ENCODE data around the gene SS18L1.

SS18L1 gene

GRCh38 chr20:62212299-62212698 lies 68.7 kb downstream of the SS18L1 start:
- no peak for DNase-seq (ENCODE audit: low read depth)

DNA sequence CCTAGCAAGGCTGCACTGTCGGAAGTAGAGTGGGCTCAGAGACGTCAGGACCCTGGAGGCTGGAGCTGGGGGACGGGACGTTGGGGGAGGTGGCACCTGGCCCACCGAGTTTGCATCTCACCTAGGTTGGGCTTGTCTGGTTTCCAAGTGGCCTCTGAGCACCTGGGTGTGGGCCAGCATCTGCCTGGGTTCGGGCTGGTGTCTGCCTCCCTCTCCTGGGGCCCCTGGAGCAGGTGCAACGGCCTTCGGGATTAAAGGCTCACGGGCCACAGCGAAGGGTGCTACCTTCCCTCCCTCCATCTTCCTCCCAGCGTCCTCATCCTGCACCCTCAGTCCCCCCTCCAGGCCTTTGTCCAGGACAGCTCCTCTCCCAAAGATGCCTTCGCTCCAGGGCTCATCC lies 70.5 kb downstream of the SS18L1 start:
- DNase-seq (ENCODE audit: low read depth), result no peak

- DNase-seq (ENCODE audit: low read depth), result no peak
Measured at GRCh38 chr20:62215020-62215990, 71.7 kb downstream of the SS18L1 start.

DNA sequence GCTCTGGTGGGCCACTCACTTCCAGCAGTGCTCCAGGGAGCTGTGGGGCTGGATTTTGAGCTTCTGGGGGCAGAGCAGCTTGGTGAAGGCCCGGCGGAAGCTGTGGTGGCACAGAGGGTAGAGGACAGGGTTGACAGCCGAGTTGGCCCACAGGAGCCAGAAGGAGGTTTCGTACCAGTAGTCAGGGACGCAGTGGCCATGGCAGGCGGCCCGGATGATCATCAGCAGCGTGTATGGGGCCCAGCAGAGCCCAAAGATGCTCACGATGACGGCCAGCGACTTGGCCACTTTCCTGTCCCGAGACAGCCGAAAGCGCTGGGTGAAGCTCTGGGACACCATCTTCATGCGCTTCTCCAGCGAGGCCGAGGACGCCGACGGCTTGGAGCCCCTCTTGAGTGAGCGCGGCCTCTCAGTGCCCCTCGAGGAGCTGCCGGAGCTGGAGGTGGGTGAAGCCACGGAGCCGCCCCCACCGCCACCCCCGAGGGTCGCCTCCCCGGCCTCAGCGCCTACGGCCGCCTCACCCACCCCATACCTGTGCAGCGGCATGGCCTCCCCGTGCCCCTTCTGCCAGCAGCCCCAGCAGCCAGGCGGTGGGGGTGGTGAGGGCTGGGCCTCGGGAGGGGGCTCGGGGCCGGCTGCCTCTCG lies 72.5 kb downstream of the SS18L1 start:
- DNase-seq (ENCODE audit: low read depth), result no peak

DNA sequence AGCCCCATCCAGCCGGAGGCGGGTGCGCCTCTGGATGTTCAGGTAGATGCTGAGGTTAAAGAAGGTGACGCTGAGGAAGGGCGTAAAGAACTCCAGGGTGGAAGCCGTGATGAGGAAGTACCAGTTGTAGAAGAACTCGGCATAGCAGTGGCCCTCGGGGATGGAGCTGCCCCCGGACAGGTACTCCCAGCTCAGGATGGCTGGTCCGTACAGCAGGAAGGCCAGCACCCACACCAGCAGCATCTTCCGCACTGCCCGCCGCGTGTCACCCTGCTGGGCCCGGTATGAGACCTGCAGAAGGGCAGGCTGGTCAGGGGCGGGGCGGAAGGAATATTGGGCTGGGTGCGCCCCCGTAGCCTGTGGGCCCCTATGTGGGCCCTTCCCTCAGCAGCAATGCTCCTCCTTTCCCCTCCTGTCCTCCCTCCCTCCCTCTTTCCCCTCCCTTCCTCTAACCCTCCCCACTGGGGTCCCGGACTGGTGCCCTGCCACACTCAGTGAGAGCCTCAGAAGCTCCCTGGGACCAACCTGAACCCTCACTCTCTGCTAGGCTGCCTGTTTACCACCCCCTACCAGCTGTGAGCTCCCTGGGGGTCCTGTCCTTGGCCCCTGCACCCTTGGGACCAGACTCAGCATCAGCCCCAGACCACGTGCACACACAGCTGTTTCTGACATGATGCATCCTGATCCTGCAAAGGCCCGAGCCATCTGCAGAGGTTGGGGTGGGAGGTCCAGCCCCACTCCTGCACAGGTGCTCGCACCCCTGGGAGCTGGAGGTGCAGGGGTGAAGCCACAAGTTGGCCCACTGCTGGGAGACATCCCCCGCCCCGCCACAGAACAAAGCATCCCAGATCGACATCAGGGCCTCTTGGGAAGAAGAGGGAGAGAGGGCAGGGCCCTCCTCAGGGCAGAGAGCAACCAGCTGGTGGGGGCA lies 73.3 kb downstream of the SS18L1 start:
- DNase-seq (ENCODE audit: low read depth), result no peak

DNA sequence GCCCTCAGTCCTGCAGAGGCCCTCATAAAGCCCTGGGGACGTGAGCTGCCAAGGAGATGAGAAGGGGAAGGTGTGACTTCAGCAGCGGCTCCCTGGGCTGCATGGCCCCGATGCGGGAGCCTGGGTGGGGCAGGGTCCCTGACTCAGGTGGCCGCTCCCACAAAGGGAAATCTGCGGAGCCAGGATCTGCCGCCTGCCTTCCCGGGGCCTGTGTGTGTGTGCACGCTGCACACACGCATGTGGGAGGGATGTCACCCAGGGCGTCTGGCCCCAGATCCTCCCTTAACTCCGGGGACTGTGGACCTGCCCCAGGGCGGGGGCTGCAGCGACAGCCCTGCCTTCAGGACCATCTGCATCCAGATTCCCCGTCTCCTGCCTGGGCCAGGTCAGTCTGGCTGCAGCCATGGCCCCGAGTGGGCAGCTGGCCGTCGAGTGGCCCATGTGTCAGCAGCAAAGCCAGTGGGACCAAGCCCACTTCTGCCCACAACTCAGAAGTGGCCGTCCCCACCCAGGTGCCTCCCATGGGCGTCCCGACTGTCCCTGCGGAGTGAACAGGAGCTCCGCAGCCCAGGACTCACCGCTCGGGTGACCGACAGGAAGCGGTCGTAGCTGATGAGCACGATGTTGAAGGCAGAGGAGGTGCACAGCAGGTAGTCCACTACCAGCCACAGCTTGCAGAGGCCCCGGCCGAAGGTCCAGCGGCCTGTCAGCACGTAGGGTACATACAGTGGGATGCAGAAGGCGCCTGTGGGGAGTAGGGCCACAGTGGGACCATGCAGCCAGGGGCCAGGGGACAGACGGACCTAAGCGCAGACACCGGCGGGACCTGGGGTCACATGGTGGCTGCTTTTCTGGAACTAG lies 74.6 kb downstream of the SS18L1 start:
- no peak for DNase-seq (ENCODE audit: low read depth)

DNA sequence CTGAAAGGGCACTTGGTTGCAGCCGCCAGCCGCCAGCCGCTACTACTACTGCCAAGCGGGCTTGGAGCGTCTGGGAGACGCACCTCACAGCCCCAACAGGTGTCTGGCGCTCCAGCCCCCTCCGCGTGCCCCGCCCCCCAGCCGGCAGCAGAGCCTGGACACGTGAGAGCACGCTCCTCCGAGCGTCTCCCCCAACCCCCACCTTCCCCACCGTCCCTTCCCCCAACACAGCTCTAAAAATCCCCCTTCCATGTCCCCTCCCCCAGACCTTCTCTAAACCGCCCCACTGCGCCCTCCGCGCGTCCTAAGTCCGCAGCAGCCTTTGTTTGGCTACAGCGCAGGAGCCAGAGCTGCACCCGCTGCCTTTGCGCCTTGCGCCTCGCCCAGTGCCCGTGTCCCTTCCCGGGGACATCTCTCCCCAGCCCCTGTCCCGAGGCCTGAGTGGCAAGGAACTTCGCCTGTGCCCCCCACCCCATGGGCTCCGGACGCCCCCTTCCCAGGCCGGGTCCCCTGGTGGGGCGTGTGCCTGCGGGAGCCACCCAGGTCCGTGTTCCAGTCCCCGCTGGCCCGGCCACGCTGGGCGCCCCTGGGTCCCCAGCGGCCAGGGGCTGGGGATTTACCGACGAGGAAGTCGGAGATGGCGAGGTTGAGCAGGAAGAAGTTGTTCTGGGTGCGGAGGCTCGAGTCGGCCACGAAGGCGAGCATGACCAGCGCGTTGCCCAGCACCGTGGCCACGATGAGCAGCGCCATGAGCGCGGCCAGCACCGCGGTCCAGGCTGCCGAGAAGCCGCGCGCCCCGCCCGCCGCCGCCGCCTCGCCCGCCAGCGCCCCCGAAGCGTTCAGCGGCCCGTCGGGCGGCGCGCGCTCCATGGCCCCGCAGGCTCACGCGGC lies 75.8 kb downstream of the SS18L1 start:
- DNase-seq (ENCODE audit: low read depth), result no peak

GRCh38 chr20:62219992-62220665 lies 76.6 kb downstream of the SS18L1 start, which contains the start of gene HRH3:
Gene HRH3, minus strand, starts transcription at chr20:62220278. Its CDS starts 308 bp downstream, at chr20:62219970.
- DNase-seq (ENCODE audit: low read depth), result no peak

DNA sequence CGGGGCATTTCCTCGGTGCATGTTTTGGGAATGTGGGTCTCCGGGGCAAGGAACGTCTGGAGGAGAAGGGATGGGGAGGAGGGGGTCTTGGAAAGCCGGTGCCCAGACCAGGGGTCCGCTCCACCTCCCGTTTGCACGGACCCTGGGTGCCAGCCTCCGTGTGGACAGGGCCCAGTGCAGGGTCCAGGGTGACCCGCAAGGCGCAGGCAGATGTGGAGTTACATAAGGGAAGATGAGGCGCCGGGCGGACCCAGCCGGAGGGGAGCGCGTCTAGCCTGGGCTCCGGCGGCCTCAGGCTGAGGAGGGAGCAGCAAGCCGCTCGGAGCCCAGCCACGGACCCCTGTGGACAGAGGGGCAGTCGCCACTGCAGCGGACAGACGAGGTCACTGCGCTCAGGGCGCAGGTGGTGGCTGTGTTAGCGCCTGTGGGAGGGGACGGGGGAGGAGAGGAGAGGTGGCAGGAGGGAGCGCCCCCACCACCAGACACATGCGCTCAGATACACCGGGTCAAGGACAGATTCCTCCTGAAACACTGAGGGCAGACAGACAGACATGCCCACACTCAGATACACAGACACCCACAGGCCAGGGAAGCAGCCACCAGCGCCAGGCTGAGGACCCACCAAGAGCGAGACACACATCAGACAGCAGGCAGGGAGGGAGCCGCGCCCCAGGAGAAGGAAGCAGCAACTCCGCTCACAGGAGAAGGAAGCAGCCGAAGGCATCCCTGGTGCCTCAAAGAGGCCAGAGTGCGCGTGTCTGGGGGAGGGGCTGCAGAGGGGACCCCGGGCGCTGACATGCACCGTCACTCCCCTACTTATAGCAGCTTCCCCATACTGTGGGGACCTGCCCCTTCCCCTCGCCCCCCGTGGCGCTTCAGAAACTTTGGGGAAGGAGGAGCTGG lies 77.3 kb downstream of the SS18L1 start:
- DNase-seq (ENCODE audit: low read depth), result no peak

- no peak for DNase-seq (ENCODE audit: low read depth)
Measured at GRCh38 chr20:62222266-62222850, 78.8 kb downstream of the SS18L1 start.

DNA sequence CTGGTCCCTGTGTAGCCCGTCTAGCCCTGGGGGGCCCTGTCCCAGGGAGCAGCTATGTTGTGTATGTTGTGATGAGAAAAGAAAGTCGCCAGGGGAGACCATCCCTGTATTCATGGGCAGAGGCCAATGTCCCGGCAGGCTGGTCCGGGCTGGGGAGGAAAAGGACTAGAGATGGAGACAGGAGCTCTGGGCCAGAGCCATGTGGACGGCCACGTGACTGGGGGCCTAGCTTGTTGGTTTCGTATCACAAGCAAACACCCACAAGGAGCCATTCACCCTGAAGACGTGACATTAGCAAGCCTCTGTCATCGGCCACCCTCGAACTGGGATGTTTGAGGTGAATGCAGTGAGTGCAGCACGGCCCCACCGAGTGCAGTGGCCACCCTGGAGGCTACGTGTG lies 79.4 kb downstream of the SS18L1 start:
- no peak for DNase-seq (ENCODE audit: low read depth)

- DNase-seq (ENCODE audit: low read depth), result no peak
Measured at GRCh38 chr20:62223571-62223970, 80.0 kb downstream of the SS18L1 start.

GRCh38 chr20:62224113-62224855 lies 80.7 kb downstream of the SS18L1 start:
- no peak for DNase-seq (ENCODE audit: low read depth)

DNA sequence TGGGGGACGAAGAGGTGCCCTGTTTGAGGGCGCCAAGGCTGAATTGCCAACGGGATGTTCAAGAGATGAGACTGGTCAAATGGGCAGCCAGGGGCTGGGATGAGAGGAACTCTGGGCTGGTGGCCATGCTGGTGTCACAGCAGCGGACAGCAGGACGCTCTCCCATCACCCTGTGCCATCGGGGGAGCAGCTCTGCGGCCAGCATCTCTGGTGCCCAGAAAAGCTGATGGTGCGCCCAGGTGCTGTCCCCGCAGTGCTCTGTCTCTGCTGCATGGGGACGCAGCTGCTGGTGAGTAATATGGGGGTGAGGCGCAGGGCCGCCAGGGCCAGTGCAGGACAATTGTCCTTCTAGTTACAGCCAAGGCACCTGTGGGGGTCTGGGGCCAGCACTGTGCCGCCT lies 81.5 kb downstream of the SS18L1 start:
- no peak for DNase-seq (ENCODE audit: low read depth)

DNA sequence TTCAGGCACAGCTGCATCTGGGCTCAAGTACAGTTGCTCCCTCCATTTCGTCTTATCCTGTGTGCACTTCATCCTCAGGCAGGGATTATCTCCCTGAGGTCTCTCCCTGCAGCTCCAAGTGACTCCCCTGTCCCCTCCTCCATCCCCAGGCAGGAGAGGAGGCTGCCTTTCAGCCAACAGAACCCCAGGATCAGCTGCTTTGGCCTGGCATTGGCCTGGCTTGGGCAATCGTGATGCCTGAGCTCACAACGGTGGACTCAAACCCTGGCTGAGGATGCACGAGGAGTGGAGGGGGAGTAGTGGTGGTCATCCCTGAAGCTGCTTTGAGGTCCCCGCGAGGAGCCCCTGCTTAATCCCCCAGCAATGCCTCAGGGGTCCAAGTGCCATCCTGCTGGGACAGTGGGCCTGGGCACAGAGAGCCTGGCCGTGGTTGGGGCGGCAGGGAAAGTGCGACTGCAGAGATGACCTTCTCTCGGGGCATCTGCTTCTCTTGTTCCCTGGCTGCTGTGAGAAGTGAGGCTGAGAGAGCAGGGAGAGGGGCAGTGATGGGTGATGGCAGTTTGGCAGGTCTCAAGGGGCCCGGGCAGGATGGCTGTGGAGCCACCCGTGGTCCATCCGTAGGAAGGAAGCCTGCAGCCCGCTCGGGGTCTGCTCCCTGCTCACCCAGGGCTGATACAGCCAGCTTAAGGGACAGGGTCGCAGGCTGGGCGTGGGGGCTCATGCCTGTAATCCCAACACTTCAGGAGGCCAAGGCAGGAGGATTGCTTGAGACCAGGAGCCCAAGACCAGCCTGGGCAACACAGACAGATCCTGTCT lies 82.5 kb downstream of the SS18L1 start:
- DNase-seq (ENCODE audit: low read depth), result no peak

Measured in amniotic epithelial cell (primary cell).